Measurements from ENCODE around the gene GGTA1. TPM values are rescaled to one million over a fixed set of nuclear protein-coding genes. Genes with fewer than 3 reads are reported as not detected.
"Not testable (repeated sequence)": the region's sequence is repeated elsewhere in the genome, so short reads cannot be mapped to it uniquely, and the experiment has no call there.

Gene GGTA1
- total RNA-seq, result not detected in 2 replicates
- not detected for polyA plus RNA-seq (2012)

DNA sequence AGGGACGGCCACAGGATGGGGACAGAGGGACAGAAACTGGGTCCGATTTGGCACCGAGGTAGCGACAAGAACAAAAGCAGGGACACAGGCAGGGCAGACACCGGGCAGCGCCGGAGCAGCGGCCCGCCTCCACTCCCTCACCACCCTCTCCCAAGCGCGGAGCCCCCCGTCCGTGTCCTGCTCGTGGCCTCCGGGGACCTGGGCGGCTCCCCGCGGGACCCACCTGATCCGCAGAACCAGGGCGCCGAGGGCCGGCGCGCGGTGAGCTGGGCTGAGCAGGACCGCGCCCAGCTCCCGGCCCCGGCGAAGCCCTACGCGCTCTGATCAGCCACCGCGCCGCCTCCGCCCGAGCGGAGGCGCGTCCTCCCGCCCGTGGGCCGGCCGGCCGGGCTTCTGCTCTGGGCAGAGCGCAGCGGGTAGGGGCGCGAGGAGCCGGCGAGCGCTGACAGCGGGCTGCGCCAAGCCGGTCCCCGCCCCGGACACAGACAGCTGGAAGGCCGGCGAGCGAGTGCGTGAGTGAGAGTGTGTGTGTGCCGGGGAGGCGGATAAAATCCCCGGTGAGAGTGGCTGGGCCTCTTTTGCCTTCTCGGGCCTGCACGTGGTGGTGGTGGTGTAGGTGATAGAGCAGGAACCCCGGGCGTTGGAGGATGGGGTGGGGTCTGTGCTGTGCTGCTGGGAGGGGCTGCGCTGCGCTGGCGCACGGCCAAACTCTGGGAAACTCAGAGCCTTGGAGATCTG is at the start of gene GGTA1:
Gene GGTA1, minus strand, starts transcription at position 418 of the 738 bp plus-strand sequence. CDS start 31,922 bp downstream, outside the sequence.
- DNase-seq (ENCODE audit: low read depth), result peak; percentile 65

GRCh38 chr9:121548666-121549065 is 49.0 kb upstream of the GGTA1 start:
- no peak for DNase-seq (ENCODE audit: low read depth)

- DNase-seq (ENCODE audit: low read depth), result peak; percentile 96
Observed at GRCh38 chr9:121545875-121546423, 46.3 kb upstream of the GGTA1 start.

- no peak for DNase-seq (ENCODE audit: low read depth)
Observed at GRCh38 chr9:121545150-121545874, 45.7 kb upstream of the GGTA1 start.

DNA sequence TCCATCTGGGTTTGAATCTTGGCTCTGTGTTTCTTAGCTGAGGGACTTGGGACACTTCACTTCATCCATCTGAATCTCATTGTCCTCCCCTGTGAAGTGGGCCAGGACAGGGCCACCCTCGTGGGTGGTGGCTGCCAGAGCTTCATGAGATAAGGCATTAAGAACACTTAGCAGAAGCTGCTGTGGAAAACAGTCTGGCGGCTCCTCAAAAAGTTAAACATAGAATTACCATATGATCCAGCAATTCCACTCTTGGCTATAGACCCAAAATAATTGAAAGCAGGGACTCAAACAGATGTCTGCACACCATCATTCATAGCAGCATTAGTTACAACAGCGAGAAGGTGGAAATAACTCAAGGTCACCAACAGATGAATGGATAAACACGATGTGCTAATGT is 42.4 kb upstream of the GGTA1 start:
- no peak for DNase-seq (ENCODE audit: low read depth)

- DNase-seq (ENCODE audit: low read depth), result no peak
Observed at GRCh38 chr9:121541256-121541655, 41.6 kb upstream of the GGTA1 start.

- DNase-seq (ENCODE audit: low read depth), result no peak
Observed at GRCh38 chr9:121538221-121538620, 38.6 kb upstream of the GGTA1 start.

DNA sequence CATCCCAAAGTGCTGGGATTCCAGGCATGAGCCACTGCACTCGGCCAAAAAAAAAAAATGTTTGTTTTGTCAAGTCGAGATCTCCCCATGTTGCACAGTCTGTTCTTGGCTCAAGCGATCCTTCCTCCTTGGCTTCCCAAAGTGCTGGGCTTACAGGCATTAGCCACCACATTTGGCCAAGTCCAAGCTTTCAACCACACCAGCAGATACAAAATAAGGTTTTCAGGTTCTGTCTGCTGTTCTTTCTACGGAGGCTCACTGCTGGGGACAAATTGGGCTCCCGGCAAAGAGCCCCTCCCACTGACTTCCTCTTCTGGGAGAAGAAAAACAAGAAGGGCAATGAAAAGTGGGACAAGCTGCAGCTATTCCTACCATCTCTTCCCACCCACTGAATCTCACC is 37.6 kb upstream of the GGTA1 start:
- DNase-seq (ENCODE audit: low read depth), result no peak

DNA sequence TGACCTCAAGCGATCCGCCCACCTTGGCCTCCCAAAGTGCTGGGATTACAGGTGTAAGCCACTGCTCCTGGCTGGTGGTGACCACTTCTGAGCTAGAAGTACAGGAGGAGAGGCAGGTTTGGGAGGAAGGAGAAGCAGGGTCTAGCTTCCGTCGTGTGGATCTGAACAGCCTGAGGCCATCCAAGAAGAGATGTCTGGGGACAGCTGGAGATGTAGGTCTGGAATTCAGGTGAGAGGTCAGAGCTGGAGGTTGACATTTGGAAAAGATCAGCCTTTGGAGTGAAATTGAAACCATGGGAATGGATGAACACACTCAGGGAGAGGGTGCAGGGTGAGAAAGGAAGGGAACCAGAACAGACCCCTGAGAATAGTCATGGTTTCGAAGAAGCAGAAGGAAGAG is 33.2 kb upstream of the GGTA1 start:
- no peak for DNase-seq (ENCODE audit: low read depth)

DNA sequence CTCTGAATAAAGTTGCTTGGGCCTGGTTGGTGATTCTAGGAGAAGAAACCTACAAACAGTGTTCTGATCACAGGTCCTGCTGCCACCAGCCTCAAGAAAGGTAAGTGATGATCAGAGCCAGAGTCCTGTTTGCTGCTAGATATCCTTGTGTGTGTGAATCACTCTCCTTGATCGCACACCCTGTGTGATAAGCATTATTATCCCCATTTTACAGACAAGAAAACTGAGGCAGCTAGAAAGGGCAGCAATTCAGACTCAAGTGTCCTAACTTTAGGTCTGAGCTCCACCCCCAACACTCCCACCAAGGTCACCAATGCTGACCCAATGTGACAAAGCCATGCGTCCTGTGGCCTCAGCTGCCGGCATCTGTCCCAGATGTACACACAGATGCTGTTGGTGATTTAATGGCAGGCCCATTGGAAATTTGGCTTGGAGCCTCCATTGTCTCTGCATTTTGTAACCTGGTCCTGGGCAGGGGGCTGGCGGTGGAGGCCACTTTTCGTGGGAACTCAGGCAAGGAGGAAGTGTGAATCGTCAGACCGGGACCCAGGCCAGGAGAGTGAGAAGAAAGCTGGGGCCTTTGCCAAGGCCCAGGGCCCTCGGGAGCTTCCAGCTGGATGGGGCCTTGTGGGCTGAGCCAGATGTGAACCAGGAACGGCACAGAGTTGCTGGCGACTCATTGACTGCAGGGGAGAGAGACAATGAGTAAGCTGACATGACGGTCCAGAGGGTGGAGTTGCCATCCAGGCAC is 29.8 kb upstream of the GGTA1 start:
- peak; percentile 80 for DNase-seq (ENCODE audit: low read depth)

DNA sequence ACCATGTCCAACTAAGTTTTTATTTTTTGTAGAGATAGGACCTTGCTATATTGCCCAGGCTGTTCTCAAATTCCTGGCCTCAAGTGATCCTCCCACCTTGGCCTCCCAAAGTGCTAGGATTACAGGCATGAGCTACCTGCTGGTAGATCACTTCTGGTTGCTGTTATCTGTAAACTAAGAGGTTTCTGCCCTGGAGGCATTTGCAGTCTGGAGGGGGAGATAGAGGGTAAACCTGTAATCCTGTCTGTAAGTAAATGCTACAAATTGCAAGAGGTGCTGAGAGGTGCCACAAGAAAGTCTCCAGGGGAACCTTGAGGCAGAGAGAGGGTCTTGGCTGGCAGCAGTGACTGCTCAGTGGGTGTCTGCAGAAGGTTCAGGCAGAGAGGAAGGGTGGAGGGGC is 29.0 kb upstream of the GGTA1 start:
- no peak for DNase-seq (ENCODE audit: low read depth)

DNA sequence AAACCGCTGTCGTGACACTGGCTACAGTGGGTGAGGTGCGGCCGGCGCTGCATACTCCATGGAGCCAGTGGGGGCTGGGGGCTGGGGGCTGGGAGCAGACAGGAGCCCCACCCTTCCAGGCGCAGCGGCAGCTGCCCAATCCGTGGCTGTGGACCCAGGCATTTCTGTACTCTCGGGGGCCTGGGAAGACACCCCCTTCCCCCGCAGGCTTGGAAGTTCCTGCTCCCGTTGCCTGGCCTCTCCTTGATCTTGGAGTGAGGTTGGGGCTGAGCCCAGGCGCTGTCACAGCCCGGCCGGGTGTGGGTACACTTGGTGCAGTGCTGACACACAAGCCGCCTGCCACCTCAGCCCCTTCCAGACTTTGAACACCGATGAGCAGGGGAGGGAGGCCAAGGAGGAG is 27.7 kb upstream of the GGTA1 start:
- no peak for DNase-seq (ENCODE audit: low read depth)

DNA sequence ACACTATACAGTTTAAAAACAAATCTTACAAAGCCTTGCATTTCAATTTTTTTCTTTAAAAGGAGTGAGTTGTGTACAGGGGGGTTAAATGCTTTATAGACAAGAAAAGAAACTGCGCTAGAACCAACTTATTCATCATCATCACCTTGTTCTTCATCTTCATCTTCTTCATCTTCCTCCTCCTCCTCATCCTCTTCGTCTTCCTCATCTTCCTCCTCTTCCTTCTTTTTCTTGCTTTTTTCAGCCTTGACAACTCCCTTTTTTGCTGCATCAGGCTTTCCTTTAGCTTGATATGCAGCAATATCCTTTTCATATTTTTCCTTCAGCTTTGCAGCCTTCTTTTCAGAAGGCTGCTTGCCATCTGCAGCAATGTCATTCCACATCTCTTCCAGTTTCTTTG is 20.0 kb upstream of the GGTA1 start:
- not testable (repeated sequence) for DNase-seq (ENCODE audit: low read depth)

GRCh38 chr9:121518634-121519033 is 19.0 kb upstream of the GGTA1 start:
- DNase-seq (ENCODE audit: low read depth), result no peak

GRCh38 chr9:121513166-121513565 is 13.5 kb upstream of the GGTA1 start:
- not testable (repeated sequence) for DNase-seq (ENCODE audit: low read depth)

GRCh38 chr9:121510766-121511550 is 11.3 kb upstream of the GGTA1 start:
- DNase-seq (ENCODE audit: low read depth), result no peak

- DNase-seq (ENCODE audit: low read depth), result no peak
Observed at GRCh38 chr9:121509180-121509579, 9.5 kb upstream of the GGTA1 start.

DNA sequence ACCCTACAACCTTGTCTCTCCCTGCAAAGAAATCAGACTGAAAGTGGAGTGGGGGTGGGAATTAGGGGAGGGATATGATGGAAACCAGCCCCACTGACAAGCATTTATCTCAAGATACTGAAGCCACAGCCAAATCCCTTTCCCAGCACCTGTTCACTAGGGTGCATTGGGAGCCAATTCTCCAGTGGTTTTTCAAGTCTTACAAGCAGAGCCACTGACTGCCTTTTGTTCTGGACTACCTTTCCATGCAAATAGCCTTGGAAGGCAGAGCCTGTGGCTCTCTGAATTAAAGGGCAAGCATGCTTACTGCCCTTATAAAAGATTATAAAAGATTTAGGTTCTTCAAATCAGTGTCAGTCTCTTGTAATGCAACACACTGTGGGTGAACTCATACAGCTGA is 8.8 kb upstream of the GGTA1 start:
- DNase-seq (ENCODE audit: low read depth), result peak; percentile 47

DNA sequence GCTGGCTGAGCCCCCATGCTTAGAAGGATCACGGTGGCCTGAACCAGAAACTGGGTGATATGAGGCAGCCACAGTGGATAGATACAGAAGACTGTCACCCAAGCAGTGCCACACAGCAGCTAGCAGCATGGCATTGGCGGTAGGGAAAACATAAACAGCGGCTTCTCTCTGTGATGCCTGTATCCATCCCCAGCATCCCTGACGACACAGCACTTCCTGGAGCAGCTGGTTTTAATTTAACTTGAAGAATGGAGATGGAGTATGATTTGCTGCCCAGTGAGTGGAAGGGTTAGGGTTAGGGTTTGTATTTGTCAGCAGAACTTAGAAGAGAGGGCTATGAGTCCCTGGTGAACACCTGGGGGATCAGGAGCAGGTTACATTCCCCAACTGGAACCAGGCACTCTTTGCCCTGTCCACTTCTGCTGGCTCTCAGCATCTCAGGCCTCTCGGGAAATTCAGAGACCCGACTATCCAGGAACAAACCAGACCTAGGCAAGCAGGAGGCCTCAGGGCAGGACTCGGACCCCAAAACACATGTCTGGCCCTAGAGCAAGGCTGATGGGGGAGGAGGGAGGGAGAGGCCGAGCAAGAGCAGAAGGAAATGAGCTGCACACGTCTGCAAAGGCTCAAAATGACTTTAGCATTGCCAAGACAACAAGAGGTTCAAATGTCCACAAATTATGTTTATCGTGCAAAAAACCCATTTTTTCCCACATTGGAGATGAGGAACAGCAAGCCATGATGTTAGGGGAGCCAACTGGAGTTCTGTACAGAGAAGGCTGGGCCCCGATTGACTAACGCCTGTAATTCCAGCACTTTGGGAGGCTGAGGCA is 6.5 kb upstream of the GGTA1 start:
- DNase-seq (ENCODE audit: low read depth), result no peak

DNA sequence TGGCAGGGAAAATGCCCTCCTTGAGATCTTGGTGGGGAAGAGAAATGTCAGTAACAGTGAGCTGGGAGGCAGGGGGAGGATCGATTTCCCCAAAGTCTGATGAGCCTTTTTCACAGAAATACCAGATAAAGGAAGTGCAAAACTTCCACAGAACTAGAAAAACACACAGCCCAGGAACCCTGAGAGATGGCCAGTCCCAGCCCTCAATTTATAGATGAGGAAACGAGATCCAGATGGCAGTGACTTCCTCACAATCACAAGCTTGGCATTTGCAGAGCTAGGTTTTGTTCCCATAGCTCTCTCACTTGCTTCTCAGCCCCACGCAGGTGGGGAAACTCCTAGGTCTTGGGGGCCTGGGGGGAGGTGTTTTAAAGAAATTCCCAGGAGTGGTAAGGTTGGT is 3.8 kb upstream of the GGTA1 start:
- no peak for DNase-seq (ENCODE audit: low read depth)
